HL-60/S4 treated with retinoic acid at 250 ng/mL for 4 days and 3 days (cell line): ENCODE data around the gene RPL36A.

Source experiments
- in situ Hi-C: fragments of 300-500 bp; cut with MboI; formaldehyde crosslinking; loops from 2 replicates; pipeline ENCODE4 v1.7.0; 2022; ENCODE audit warnings: low sequenced_read_pairs

Gene RPL36A

GRCh38 chrX:101391831-101392230, 1.0 kb downstream of the RPL36A start:
- in situ Hi-C loops = no loop called here

DNA sequence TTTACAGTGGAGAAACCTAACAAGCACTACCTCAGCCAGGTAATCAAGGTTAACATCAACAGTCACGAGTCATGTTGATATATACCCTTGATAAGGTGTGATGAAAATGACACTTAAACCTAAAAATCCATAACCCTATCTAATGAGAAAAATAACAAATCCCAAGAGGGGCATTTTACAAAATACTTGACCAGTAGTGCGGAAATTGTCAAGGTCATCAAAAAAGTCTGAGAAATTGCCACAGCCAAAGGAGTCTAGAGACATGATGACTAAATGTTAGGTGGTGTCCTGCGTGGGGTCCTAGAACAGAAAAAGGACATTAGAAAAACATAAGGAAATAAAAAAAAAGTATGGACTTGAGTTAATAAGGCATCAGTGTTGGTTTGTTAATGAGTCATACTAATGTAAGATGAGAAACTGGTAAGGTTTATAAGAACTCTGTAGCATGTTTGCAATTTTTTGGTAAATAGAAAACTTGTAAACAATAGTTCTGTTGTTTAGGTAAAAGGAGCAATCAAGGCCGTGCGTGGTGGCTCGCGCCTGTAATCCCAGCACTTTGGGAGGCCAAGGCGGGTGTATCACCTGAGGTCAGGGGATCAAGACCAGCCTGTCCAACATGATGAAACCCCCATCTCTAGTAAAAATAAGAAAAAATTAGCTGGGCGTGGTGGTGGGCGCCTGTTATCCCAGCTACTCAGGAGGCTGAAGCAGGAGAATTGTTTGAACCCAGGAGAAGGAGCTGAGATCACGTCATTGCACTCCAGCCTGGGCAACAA, 2.9 kb downstream of the RPL36A start:
- in situ Hi-C loops = no loop called here

DNA sequence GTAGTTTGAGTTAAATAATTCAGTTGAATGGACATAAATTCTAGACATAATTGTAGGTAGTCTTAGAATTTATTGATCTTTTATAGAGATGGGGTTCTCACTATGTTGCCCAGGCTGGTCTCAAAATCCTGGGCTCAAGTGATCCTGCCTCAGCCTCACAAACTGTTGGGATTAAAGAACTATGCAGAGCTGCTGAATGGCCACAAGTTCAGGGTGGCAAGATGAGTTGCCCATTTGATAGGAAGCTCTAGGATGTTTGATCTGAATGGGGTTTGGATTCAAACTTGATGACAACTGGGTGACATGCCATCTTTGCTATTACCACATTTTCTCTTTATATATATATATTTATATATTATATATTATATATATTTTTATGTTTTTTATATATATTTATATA, 3.6 kb downstream of the RPL36A start:
- in situ Hi-C loops = no loop called here

DNA sequence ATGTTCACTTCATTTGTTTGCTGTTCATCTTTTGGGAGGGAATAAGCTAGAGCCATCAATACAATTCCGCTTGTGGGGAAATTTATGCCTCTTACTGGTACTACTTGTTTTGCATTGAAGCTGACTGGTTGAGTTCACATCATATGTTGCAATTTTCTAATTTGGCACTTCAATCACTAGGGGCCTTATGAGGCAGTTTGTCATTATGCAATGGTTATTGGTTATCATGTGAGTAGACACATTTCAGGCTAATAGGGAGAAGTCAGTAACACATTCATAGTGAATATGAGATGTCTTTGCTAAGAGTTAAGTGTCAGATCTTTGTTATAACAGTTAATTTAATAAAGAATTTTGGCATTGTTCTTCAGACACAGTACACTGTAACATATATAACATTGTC, 5.0 kb downstream of the RPL36A start:
- in situ Hi-C loops = no loop called here

DNA sequence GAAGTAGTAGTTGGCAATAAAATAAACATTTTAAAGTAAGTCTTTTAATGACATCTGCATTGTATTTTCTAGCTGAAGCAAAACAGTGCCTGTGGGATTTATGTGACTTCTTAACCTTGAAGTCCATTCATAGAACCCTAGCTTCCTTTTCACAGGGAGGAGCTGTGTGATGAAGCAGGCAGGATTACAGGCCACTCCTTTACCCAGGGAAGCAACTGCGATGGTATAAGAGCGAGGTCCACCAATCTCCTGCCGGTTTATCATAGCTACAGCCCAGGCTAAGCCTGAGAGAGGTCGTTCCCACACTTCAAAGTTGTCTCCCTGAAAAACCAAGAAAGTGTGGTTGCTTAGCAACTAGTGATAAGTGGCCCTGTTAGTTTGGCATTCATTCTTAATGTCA, 7.0 kb downstream of the RPL36A start:
- in situ Hi-C loops = no loop called here

DNA sequence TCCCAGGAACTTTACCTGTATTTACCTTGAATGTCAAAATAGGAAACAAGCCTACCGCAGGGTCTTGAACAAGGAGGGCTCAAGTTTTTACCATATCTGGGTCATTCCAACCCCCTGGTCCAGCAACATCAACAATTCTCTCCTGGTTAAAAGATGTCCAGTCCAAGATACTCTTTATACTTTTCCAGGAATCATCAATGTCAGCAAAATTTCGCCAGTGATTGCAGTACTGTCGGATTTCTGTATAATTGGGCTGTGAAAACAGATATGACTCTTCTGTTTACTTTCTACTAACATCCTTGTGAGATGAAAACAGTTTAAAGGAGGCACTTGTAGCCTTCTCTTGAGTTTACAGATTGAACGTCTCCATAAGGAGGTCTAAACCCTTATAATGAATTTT, 7.9 kb downstream of the RPL36A start:
- in situ Hi-C loops = no loop called here

DNA sequence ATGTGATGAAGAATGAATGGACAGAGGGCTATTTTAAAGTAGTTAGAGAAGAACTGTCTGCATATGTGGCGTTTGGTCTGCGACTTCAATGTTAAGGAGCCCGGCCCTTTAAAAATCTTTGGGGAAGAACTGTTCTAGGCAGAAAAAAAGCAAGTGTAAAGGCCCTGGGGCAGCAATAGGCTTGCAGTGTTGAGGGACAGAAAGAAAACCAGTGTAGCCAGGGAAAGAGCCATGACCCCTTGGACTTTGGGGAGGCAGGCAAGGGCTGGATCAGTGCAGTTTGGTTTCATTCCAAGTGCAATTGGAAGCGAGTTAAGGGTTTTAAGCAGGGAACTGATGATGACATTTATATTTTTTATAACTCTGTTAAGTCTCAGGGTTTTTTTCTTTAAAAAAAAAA, 9.0 kb downstream of the RPL36A start:
- in situ Hi-C loops = no loop called here

DNA sequence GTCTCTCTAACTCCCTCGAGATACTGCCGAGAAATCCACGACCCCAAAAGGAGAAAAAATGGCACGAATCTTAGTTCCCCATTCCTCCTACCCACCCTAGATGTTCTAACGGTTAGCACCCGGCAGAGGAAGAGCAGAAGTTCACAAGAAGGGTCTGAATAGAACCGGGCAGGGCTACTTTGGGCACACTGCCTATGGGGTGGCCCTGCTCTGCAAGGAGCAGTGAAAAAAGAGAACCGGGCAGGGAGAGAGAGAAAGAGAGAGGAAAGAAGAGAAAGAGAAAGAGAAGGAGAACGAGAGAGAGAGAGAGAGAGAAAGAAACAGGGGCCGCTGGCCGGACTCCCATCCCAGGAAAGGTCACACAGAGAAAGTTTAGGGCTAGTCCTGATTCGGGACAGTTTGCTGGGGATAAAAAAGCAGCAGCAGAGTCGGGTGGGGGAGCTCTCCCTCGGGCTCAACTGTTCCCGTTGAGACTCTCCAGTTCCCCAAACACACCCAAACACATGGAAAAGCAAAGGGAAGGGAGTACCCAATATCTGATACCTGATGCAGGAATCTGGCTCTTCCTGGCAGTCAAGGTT, 16.4 kb downstream of the RPL36A start:
- in situ Hi-C loops = no loop called here

GRCh38 chrX:101407748-101408531, 17.1 kb downstream of the RPL36A start, which contains the start of the genes GLA and HNRNPH2:
Gene GLA, minus strand, starts transcription at chrX:101407925. Its CDS starts 22 bp downstream, at chrX:101407903.
Gene HNRNPH2, plus strand, starts transcription at chrX:101408222. Its CDS starts 3,767 bp downstream, at chrX:101411989.
- in situ Hi-C loops = no loop called here

DNA sequence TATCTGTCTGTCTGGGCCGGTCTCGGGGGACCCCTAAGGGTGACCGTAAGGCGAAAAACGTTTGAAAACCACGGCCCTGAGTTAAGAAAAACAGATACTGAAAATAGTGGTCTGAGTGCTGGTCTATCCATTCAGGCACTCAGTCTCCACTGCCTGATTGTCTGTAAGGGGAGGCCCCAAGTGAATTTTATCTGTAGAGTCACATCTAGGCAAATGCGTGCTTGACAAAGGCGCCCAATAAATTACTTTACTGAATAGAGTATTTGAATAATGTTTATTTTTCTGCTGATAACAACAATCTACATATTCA, 17.7 kb downstream of the RPL36A start:
- in situ Hi-C loops = no loop called here

DNA sequence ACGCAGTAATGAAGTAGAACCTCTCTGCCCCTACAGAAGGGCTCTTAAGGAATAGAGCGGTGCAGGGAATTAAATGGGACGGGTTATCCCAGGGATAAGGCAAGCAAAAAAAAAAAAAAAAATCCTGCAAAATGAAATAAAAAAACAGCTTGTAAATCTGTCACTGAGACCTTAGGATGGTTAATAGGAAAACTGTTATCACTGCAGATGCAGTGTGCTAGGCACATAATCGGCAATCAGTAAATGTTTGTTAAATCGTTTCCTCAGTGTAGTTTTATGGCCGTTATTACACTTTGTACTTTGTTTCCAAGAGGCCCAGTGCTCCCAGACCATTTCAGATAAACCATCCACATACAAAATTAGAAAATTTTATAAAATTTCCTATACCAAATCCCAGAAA, 18.2 kb downstream of the RPL36A start:
- in situ Hi-C loops = no loop called here

GRCh38 chrX:101410461-101410860, 19.6 kb downstream of the RPL36A start:
- in situ Hi-C loops = no loop called here

DNA sequence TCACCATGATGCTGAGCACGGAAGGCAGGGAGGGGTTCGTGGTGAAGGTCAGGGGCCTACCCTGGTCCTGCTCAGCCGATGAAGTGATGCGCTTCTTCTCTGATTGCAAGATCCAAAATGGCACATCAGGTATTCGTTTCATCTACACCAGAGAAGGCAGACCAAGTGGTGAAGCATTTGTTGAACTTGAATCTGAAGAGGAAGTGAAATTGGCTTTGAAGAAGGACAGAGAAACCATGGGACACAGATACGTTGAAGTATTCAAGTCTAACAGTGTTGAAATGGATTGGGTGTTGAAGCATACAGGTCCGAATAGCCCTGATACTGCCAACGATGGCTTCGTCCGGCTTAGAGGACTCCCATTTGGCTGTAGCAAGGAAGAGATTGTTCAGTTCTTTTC, 21.2 kb downstream of the RPL36A start:
- in situ Hi-C loops = no loop called here

GRCh38 chrX:101415180-101416145, 24.7 kb downstream of the RPL36A start:
- in situ Hi-C loops = no loop called here

DNA sequence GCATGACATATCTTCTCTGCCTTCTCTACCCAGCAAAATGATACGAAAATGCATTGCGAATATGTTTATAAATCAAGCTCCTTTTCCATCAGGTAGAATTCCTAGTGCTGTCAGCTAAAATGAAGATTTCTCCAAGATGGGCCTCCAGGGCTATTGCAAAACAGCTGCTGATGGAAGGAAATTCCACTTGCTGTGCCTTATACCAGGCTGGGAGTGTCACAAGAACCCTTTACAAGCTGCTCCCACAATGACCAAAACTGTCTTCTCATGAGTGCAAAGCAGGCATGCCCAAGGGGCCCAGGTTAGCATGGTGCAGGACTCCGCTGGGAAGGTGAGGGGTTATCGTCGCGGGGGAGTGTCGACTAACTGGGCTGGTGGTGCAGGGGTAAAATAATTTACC, 25.9 kb downstream of the RPL36A start:
- in situ Hi-C loops = no loop called here

- in situ Hi-C loops = no loop called here
Observed at GRCh38 chrX:101417190-101417589, 26.4 kb downstream of the RPL36A start.

DNA sequence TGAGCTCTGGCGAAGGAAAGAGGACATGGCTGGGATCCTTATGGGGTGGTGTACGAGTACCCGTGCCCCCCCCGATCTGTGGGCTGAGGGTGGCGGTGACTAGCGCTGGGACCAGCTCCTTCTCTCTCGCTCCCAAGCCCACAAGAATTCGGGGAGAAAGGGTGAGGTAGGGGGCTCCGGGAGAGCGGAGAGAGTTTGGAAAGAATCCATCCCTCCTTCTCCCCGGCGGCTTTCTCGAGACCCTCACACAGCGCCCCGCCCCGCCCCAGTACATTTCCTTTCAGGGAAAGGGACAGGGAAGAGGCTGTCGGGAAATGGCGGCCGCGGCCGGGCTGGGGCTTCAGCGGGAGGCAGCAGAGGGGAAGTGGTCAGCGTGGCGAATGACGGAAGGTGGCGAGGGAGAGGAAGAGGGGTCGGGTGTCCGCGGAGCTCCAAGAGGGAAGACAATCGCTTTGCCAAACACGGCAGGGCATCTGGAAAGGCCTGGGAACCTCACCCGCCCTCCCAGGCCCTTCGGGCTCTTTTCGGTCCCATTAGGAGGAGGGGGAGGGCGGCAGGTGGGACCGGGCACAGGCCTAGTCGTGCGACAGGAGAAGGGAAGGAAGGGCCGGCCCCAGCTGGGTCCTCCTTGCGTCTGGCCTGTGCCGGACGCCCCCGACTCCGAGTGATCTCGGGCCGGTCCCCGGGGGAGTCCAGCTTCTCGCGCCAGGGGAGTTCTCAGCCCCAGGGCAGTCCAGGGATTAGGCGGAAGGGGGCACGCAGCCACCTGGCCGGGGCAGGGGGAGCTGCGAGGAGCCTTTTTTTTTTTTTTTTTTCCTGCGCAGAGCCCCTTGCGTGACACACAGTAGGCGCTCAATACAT, 27.4 kb downstream of the RPL36A start:
- in situ Hi-C loops = no loop called here

GRCh38 chrX:101419489-101419888, 28.7 kb downstream of the RPL36A start:
- in situ Hi-C loops = no loop called here

DNA sequence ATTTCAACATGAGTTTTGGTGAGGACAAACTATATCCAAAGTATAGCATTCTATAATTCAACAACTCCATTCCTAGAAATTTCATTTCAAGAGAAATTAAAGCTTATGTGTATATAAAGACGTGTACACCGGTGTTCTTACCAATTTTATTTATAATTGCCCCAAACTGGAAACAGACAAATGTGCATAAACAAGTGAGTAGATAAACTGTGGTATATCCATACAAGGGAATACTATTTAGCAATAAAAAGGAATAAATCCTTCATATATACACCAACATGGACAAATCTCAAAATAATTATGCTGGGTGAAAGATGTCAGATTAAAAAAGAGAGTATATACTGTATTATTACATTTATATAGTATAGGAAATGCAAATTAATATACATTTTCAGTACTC, 37.1 kb downstream of the RPL36A start:
- in situ Hi-C loops = no loop called here

DNA sequence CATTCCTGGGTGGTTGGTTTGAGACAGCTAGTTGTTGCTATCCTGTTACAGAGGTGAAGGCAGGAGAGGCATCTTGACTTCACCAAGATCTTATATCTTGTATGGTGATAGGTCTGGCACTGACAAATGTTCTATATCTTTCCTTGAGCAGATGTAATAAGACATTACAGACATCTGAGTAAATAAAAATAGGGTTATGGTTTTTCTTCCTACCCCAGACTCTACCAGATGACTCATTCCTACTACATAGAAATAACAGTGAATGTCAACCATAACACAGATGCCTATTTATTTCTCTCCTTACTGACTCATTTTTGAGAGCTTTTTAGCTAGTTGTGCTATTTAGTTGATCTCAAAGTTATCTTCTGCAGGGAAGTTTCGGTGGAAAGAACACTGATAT, 39.1 kb downstream of the RPL36A start:
- in situ Hi-C loops = no loop called here
